Activated CD4-positive, alpha-beta T cell treated with anti-CD3 and anti-CD28 coated beads, Interleukin-2, amount 50 U/mL, for 4 hours (primary cell): ENCODE data around the gene CNRIP1.
"Not testable (repeated sequence)": the region's sequence is repeated elsewhere in the genome, so short reads cannot be mapped to it uniquely, and the experiment has no call there.

Experiments used
- DNase-seq, 2 experiments: peaks; one replicate each; pipeline ENCODE4 v3.0.0-alpha.2; 2020

Gene CNRIP1

GRCh38 chr2:68340226-68341061 lies 20.7 kb upstream of the CNRIP1 start:
- DNase-seq = no peak

DNA sequence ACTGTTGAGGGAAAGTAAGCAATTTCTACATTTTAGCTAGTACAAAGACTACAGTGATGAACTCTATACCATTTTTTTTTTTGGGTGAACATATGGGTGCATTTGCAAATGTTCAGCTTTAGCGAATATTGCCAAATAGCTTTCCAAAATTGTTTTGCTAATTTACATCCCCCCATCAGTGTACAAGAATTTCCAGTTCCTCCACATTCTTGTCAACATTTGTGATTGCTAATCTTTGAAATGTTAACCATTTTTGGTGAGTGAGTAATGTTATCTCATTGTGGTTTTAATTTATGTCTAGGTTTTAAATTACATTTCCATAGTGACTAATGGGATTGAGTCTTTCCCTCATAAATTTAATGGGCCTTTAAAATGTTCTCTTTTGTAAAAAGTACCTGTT lies 16.4 kb upstream of the CNRIP1 start:
- DNase-seq = no peak

GRCh38 chr2:68333931-68334330 lies 14.2 kb upstream of the CNRIP1 start:
- no peak for DNase-seq

GRCh38 chr2:68333009-68333408 lies 13.3 kb upstream of the CNRIP1 start:
- no peak for DNase-seq

DNA sequence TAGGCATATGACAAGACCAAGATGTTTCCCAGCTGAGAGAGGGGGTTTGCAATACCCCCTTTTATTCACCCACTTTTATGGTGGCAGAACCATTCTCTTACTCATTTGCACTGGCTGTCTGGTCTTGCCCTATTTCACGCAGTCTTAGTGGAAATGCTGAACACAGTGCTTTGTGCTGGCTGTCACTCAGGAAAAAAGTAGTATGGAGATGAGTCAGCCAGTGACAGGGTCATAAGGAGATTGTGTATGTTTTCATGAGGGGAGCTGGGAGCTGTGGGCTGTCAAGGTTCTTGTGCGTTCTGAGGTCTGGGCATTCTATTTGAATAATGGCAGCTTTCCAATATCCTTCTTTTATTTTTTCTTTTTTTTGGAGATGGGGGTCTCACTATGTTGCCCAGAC lies 10.9 kb upstream of the CNRIP1 start:
- DNase-seq = no peak

- no peak for DNase-seq
Observed at GRCh38 chr2:68328901-68329300, 9.2 kb upstream of the CNRIP1 start.

- no peak for DNase-seq
Observed at GRCh38 chr2:68325056-68325455, 5.3 kb upstream of the CNRIP1 start.

GRCh38 chr2:68320118-68320641 lies 431 bp upstream of the CNRIP1 start:
- no peak for DNase-seq

GRCh38 chr2:68318914-68319397 lies 793 bp downstream of the CNRIP1 start:
- no peak for DNase-seq

- DNase-seq = no peak
Observed at GRCh38 chr2:68317971-68318913, 1.5 kb downstream of the CNRIP1 start.

DNA sequence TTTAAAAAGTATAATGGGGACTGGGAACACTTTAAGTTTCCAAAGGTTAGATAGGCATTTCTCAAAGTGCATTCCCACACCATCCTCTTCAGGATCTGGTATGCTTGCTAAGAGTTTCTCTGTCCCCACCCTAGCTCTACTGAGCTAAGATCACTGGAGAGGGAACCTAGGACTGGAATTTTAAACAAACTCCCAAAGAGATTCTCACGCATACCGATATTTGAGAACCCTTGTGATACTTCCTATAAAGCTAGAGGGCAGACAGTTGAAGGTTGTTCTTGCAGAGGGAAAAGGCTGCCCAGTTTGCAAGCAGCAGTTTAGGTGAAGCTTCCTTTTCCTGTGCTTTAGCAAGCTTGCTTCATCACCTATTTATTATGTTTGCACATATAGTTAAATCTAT lies 3.6 kb downstream of the CNRIP1 start:
- no peak for DNase-seq

DNA sequence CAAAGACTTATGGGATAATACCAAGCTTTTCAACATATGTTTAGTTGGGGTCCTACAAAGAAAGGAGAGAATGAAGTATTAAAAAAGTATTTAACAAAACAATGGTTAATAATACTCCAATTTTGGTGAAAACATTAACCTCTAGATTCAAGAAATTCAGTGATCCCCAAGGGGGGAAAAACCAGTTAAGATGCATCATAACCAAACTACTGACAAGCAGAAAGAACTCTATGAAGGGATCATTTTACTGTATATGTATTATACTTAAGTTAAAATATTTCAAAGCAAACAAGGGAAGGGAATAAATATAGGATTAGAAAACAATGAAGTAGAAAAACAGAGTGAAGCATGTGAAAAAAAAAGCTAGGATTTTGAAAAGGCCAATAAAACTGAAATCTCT lies 8.7 kb downstream of the CNRIP1 start:
- no peak for DNase-seq

GRCh38 chr2:68309426-68309825 lies 10.3 kb downstream of the CNRIP1 start:
- DNase-seq = no peak

DNA sequence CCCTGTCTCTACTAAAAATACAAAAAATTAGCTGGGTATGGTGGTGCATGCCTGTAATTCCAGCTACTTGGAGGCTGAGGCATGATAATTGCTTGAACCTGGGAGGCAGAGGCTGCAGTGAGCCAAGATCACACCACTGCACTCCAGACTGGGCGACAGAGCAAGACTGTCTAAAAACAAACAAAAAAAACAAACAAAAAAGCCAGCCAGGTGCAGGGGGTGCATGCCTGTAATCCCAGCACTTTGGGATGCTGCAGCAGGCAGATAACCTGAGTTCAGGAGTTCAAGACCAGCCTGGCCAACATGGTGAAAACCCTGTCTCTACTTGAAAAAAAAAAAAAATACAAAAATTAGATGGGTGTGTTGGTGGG lies 15.9 kb downstream of the CNRIP1 start:
- not testable (repeated sequence) for DNase-seq

- no peak for DNase-seq
Observed at GRCh38 chr2:68303033-68303901, 16.5 kb downstream of the CNRIP1 start.

- DNase-seq = no peak
Observed at GRCh38 chr2:68302281-68302875, 17.4 kb downstream of the CNRIP1 start.

- DNase-seq = no peak
Observed at GRCh38 chr2:68295516-68295915, 24.2 kb downstream of the CNRIP1 start.

DNA sequence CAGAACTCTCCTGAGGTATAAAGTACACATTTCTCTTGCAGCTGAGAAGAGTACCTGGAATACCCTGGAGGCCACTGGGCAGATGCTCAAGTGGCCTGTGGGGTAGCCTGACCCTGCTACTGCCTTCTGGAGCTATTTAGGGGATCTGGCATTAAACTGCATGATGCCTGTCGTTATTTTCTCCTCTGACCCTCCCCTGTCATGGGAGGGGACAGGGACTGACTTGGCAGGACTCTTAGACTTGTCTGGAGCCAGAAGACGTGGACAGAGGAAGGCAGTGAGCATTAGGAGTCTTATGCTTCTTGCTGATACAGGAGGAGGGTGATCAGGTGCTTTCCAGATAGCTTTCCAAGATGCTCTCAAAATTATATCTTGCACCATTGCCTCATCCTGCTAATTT lies 24.8 kb downstream of the CNRIP1 start:
- DNase-seq = no peak

- DNase-seq = no peak
Observed at GRCh38 chr2:68294187-68294586, 25.6 kb downstream of the CNRIP1 start.

DNA sequence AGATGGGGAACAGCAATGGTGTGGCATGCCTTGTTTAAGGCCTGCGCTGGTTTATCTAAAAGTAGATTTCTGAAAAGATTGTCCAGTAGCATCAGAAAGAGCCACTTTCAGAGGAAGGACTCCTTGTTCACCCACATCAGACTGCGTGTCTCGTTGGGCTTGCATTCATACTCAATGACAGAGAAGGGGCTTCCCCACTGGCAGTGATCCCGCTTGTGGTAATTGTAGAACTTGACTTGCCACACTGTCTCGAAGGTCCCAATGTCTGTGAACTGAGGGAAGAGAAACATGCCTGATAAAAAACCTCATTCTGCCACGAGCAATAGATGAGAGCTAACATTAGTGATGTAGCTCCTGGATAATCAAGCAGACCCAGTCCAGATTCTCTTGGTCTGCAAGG lies 26.0 kb downstream of the CNRIP1 start:
- no peak for DNase-seq

DNA sequence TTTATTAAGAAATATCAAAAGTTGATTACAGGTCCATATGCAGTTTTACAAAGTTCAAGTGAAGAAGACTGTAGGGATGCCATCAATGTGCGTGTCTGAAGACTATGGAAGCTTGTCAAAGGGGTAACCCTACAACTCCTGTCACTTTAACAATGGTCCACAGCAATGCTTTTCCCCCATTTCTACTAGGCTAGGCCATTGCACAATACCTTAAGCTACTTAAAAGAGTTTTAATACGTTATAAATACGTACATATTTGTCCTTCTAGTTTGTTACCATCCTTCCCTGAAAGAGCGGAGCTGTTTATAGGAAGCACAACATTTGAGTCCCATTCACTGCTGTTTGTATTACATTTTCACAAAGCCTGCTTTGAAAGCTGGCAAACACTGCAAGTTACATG lies 26.7 kb downstream of the CNRIP1 start:
- DNase-seq = no peak

DNA sequence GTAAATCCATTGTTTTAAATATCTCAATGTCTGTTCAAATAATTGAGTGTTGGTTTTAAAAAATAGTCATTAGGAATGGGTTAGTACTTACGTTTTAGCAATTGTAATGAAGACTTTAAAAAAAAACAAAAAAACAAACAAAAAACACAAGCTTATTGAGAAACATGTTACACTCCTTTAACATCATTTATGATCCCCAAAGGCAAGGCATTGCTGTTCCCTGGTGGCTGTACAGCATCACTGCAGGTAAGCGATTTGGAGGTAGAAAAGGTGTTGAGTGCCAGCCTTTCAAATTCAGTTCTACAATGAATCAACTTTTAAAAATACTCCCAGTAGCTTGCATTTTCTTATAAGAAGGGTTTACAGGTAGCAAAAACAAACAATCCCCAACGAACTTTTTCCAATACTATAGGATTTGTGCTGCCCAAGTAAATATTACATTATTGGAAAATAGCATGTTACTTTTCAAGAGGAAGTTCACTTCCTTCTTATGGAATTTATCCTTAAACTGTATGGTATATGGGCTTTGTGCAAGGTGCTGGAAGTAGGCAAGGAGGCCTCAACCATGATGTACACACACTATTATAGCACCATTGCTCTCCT lies 27.5 kb downstream of the CNRIP1 start:
- DNase-seq = peak; percentile 1
